Measurements from ENCODE around the gene TDRD1. TPM values are rescaled to one million over a fixed set of nuclear protein-coding genes. Genes with fewer than 3 reads are reported as not detected.

The TDRD1 gene
- polyA plus RNA-seq, 1 donor from 2014 or later, result not detected

- H3K79me2 ChIP-seq (replicated peaks; ENCODE audit: insufficient read depth, low read length), result no peaks in the 10 kb centered on the region
- no peaks in the 10 kb centered on the region for H3K9me3 ChIP-seq (ENCODE audit: low read length)
- no peaks in the 10 kb centered on the region for H3F3A ChIP-seq (ENCODE audit: insufficient read depth, low read length, poor library complexity, severe bottlenecking)
- H3K9ac ChIP-seq (ENCODE audit: low read length), result no peak overlapping the region
- H2AFZ ChIP-seq (ENCODE audit: low read depth, low read length), result no peak overlapping the region
- no peaks in the 10 kb centered on the region for H3K9me2 ChIP-seq (ENCODE audit: insufficient read depth, low read length)
- H3K27ac ChIP-seq (ENCODE audit: low read length), result no peak overlapping the region
- TF ChIP-seq EP300 (conservative IDR thresholded peaks at IDR 0.05; ENCODE audit: poor library complexity, severe bottlenecking), result no peak
- TF ChIP-seq RAD21 (conservative IDR thresholded peaks at IDR 0.05), result no peak
- TF ChIP-seq MXI1 (conservative IDR thresholded peaks at IDR 0.05; ENCODE audit: poor library complexity, severe bottlenecking), result no peak
- TF ChIP-seq TAF1 (IDR thresholded peaks at IDR 0.05; ENCODE audit: low read depth), result no peak
- no peak for TF ChIP-seq SMC3 (conservative IDR thresholded peaks at IDR 0.05; ENCODE audit: poor library complexity)
- TF ChIP-seq REST (IDR thresholded peaks at IDR 0.05; ENCODE audit: borderline replicate concordance), result no peak
- no peak for TF ChIP-seq CTCF (IDR thresholded peaks at IDR 0.05; ENCODE audit: poor library complexity, severe bottlenecking)
- no peak for TF ChIP-seq POLR2AphosphoS5 (IDR thresholded peaks at IDR 0.05)
- TF ChIP-seq EZH2 (IDR thresholded peaks at IDR 0.05; ENCODE audit: borderline replicate concordance, insufficient read depth, low read length, poor library complexity, severe bottlenecking), result no peak
- no peaks in the 10 kb centered on the region for H3K27me3 ChIP-seq (ENCODE audit: insufficient read depth, low read depth, low read length)
- H3K36me3 ChIP-seq (ENCODE audit: insufficient read depth, low read length), result no peaks in the 10 kb centered on the region
- no peaks in the 10 kb centered on the region for H4K20me1 ChIP-seq (ENCODE audit: insufficient read depth)
- no peak overlapping the region for H3K4me3 ChIP-seq (ENCODE audit: low read length)
- H3K4me2 ChIP-seq (ENCODE audit: low read length), result no peak overlapping the region
Measured at GRCh38 chr10:114271779-114272167, 92.6 kb downstream of the TDRD1 start.

- H3K36me3 ChIP-seq (ENCODE audit: insufficient read depth, low read length), result no peaks in the 10 kb centered on the region
- H3K4me2 ChIP-seq (ENCODE audit: low read length), result no peak overlapping the region
- H3K4me3 ChIP-seq (ENCODE audit: low read length), result no peak overlapping the region
- no peaks in the 10 kb centered on the region for H3K9me3 ChIP-seq (ENCODE audit: low read length)
- no peak overlapping the region for H2AFZ ChIP-seq (ENCODE audit: low read depth, low read length)
- H4K20me1 ChIP-seq (ENCODE audit: insufficient read depth), result no peaks in the 10 kb centered on the region
- H3F3A ChIP-seq (ENCODE audit: insufficient read depth, low read length, poor library complexity, severe bottlenecking), result no peaks in the 10 kb centered on the region
- no peaks in the 10 kb centered on the region for H3K27me3 ChIP-seq (ENCODE audit: insufficient read depth, low read depth, low read length)
- no peaks in the 10 kb centered on the region for H3K9me2 ChIP-seq (ENCODE audit: insufficient read depth, low read length)
- no peak for TF ChIP-seq MXI1 (conservative IDR thresholded peaks at IDR 0.05; ENCODE audit: poor library complexity, severe bottlenecking)
- no peak for TF ChIP-seq EZH2 (IDR thresholded peaks at IDR 0.05; ENCODE audit: borderline replicate concordance, insufficient read depth, low read length, poor library complexity, severe bottlenecking)
- TF ChIP-seq REST (IDR thresholded peaks at IDR 0.05; ENCODE audit: borderline replicate concordance), result no peak
- no peak for TF ChIP-seq TAF1 (IDR thresholded peaks at IDR 0.05; ENCODE audit: low read depth)
- no peak for TF ChIP-seq POLR2AphosphoS5 (IDR thresholded peaks at IDR 0.05)
- no peak for TF ChIP-seq RAD21 (conservative IDR thresholded peaks at IDR 0.05)
- TF ChIP-seq SMC3 (conservative IDR thresholded peaks at IDR 0.05; ENCODE audit: poor library complexity), result no peak
- TF ChIP-seq EP300 (conservative IDR thresholded peaks at IDR 0.05; ENCODE audit: poor library complexity, severe bottlenecking), result no peak
- no peak for TF ChIP-seq CTCF (IDR thresholded peaks at IDR 0.05; ENCODE audit: poor library complexity, severe bottlenecking)
- no peak overlapping the region for H3K27ac ChIP-seq (ENCODE audit: low read length)
- no peak overlapping the region for H3K9ac ChIP-seq (ENCODE audit: low read length)
- no peaks in the 10 kb centered on the region for H3K79me2 ChIP-seq (replicated peaks; ENCODE audit: insufficient read depth, low read length)
Measured at GRCh38 chr10:114272696-114273095, 93.5 kb downstream of the TDRD1 start.
